ENCODE measurements around the gene EGLN1. TPM values are rescaled to one million over a fixed set of nuclear protein-coding genes. Genes with fewer than 3 reads are reported as not detected.

Gene EGLN1
- polyA plus RNA-seq, 2 of the 4 experiments (the other 2 are of a cell fraction) = 57.7 to 156 TPM

DNA sequence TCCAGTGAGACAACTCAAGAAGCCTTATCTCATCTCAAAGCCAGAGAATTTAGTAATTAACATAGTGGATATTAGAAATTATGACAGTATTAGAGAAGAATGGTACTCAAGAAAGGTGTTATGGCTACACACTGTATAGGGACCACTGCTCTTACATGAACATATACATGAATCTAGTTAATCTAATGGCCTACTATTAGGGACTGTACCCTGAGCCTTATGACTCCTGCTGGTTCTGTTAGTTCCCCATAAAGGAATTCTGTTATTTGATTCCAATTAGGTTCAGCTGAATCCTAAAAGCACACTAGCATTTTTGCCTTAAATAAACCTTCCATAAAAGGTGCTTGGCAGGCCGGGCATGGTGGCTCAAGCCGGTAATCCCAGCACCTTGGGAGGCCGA, 39.7 kb downstream of the EGLN1 start:
- ATAC-seq (no peak), FAIRE-seq (no peak), DNase-seq (ENCODE audit: low read depth in 1 of 2, low spot score in 1 of 2) (no peak)
- Histone ChIP-seq H3K9me3 (no peaks in the 10 kb centered on the region), H3K27ac (no peak overlapping the region), H3K4me3 (no peak overlapping the region), H3K4me1 (peaks cover 86% of the 10 kb centered on the region), H3K4me2 (peak overlapping the region; percentile 4; the same call in 2 of the 3 replicates)
- ChIA-PET CTCF (interaction anchor here (0.9 to 2.6 kb wide), 3 partner anchors 13 to 25 kb away, joined by 3 to 8 read pairs (median 8); no protein-coding TSS in a partner anchor), POLR2A (interaction anchor here (1.5 kb wide), 1 partner anchor 13 kb away, joined by 3 read pairs; no protein-coding TSS in a partner anchor)
- 96% methylated on average over 3 of the region's 3 CpGs for whole genome bisulfite sequencing (ENCODE audit: missing lambda C conversion rate)
- TF ChIP-seq, protein P1, sequence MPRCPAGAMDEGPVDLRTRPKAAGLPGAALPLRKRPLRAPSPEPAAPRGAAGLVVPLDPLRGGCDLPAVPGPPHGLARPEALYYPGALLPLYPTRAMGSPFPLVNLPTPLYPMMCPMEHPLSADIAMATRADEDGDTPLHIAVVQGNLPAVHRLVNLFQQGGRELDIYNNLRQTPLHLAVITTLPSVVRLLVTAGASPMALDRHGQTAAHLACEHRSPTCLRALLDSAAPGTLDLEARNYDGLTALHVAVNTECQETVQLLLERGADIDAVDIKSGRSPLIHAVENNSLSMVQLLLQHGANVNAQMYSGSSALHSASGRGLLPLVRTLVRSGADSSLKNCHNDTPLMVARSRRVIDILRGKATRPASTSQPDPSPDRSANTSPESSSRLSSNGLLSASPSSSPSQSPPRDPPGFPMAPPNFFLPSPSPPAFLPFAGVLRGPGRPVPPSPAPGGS (IDR thresholded peaks at IDR 0.05) = no peak
- TF ChIP-seq FOSL2 (IDR thresholded peaks at IDR 0.05) = no peak
- no peak for TF ChIP-seq FOSL2 (CRISPR knock-in tag; IDR thresholded peaks at IDR 0.05)
- TF ChIP-seq RAD21 (conservative IDR thresholded peaks at IDR 0.05 in 1 of 2, IDR thresholded peaks at IDR 0.05 in 1 of 2) = no peak
- no peak for TF ChIP-seq MYC (IDR thresholded peaks at IDR 0.05; ENCODE audit: borderline replicate concordance, low read length)
- TF ChIP-seq CBX2 (IDR thresholded peaks at IDR 0.05; ENCODE audit: borderline replicate concordance, low read depth) = no peak
- TF ChIP-seq NR3C1 (IDR thresholded peaks at IDR 0.05) = no peak

DNA sequence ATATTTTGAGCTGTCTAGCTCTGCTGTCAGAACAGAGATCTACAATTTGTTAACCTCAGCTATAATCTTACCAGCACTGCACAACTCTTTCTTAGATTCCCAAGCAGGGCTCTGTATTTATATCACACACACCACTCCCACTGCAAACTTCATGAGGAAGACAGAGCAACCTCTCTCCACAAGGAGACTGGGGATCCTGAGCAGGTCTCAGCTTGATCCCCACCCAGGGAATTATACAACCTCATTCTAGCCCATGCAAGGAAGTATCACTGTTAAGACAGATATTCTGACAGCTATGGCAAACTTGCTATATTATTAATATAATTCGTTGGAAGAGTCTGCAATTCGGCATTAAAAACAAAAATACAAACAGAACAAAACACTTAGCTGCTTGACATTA, 40.4 kb downstream of the EGLN1 start:
- Histone ChIP-seq H3K4me2 (peak overlapping the region; percentile 4; the same call in 1 of the 3 replicates), H3K4me1 (peaks cover 89% of the 10 kb centered on the region)
- CTCF ChIA-PET = interaction anchor here (0.9 to 2.6 kb wide), 3 partner anchors 13 to 24 kb away, joined by 3 to 8 read pairs (median 8); no protein-coding TSS in a partner anchor

DNA sequence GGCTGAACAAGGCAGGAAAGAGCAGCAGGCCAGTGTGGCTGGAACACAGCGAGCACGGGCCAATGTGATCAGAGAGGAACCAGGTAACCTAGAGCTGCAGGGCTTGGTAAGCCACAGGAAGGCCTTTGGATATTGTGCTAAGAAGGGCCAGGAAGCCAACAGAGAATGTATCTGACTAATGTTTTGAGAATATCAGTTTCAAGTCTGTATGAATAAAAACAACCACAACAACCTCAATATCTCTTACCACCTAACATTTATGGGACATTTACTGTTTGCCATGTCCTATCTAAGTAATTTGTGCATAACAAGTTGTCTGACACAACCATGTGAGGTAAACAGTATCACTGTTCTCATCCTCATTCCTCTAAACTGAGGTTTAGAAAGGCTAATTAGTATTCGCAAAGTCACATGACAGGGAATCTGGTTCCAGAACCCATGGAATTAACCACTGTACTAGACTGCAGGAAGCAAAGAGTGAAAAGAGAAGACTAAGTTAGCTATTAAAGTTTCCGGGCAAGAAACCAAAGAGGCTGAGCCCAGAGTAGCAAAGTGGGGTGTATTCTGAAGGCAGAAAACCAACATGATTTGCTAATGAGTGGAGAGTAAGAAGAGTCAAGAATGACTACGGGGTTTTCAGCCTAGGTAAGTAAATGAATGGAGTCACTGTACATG, 45.1 kb downstream of the EGLN1 start:
- CTCF ChIA-PET = interaction anchor here (1.6 to 2.2 kb wide), 2 partner anchors 14 to 17 kb away, joined by 5 to 6 read pairs; no protein-coding TSS in a partner anchor
- Histone ChIP-seq H3K4me1 (peaks cover 71% of the 10 kb centered on the region), H3K4me2 (peak overlapping the region; percentile 73), H3K4me3 (no peak overlapping the region), H3K9me3 (no peaks in the 10 kb centered on the region), H3K27ac (peak overlapping the region; percentile 44 to 71; a peak in 5 of 6 replicates)
- DNase-seq (ENCODE audit: low read depth in 1 of 2, low spot score in 1 of 2) (no peak), FAIRE-seq (no peak), ATAC-seq (peak; percentile 28 to 51; a peak in 3 of 6 replicates)
- TF ChIP-seq NPAS2 (CRISPR knock-in tag; IDR thresholded peaks at IDR 0.05; ENCODE audit: borderline replicate concordance) = no peak
- TF ChIP-seq, protein P2, sequence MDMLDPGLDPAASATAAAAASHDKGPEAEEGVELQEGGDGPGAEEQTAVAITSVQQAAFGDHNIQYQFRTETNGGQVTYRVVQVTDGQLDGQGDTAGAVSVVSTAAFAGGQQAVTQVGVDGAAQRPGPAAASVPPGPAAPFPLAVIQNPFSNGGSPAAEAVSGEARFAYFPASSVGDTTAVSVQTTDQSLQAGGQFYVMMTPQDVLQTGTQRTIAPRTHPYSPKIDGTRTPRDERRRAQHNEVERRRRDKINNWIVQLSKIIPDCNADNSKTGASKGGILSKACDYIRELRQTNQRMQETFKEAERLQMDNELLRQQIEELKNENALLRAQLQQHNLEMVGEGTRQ (IDR thresholded peaks at IDR 0.05) = peak; percentile 17; the same call in 1 of the 2 replicates
- POLR2A ChIA-PET = interaction anchor here (1.4 kb wide), 1 partner anchor 39 kb away, joined by 3 read pairs; the partner anchor contains the start of genes EXOC8 and SPRTN
- WGBS (ENCODE audit: missing lambda C conversion rate) = 69% methylated on average over 5 of the region's 5 CpGs

More for the DNA sequence above, 40.4 kb downstream of the EGLN1 start:
- POLR2A ChIA-PET = no interaction called here
- FAIRE-seq (no peak), ATAC-seq (peak in 1 of 2 experiments; percentile 11; a peak in 1 of 6 replicates), DNase-seq (ENCODE audit: low read depth in 1 of 2, low spot score in 1 of 2) (no peak)
- TF ChIP-seq FOSL2 (IDR thresholded peaks at IDR 0.05) (no peak), FOSL2 (CRISPR knock-in tag; IDR thresholded peaks at IDR 0.05) (no peak)
- no peak overlapping the region for H3K4me3 ChIP-seq
- H3K9me3 ChIP-seq = no peaks in the 10 kb centered on the region
- WGBS (ENCODE audit: missing lambda C conversion rate) = 60% methylated on average over 2 of the region's 2 CpGs
- peak overlapping the region in 1 of 2 experiments; percentile 29; a peak in 1 of 6 replicates for H3K27ac ChIP-seq

DNA sequence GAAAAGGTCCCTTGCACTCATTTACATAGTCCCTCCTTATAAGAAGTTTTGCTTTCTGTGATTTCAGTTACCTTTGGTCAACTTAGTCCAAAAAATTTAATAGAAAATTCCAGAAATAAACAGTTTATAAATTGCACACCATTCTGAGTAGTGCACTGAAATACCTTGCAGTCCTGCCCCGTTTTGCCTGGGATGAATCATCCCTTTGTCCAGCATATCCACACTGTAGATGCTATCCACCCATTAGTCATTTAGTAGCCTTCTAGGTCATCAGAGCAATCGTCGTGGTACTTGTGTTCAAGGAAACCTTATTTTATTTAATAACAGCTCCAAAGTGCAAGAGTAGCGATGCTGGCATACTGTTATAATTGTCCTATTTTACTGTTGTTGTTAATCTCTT, 46.0 kb downstream of the EGLN1 start:
- CTCF ChIA-PET = interaction anchor here (1.0 to 2.2 kb wide), 3 partner anchors 13 to 16 kb away, joined by 3 to 6 read pairs (median 5); no protein-coding TSS in a partner anchor
- POLR2A ChIA-PET = interaction anchor here (1.4 kb wide), 1 partner anchor 38 kb away, joined by 3 read pairs; the partner anchor contains the start of genes EXOC8 and SPRTN
- Histone ChIP-seq H3K4me1 (peaks cover 62% of the 10 kb centered on the region), H3K27ac (0 out of 6 replicates have a peak overlapping the region, but pooled peaks of 1 of the 2 experiments have one; percentile 5), H3K4me3 (no peak overlapping the region), H3K9me3 (no peaks in the 10 kb centered on the region), H3K4me2 (peak overlapping the region; percentile 73)
- FAIRE-seq (no peak), DNase-seq (ENCODE audit: low read depth in 1 of 2, low spot score in 1 of 2) (peak in 1 of 2 experiments; percentile 46), ATAC-seq (peak; percentile 78 to 84; a peak in 5 of 6 replicates)
- no peak for TF ChIP-seq MAFK (IDR thresholded peaks at IDR 0.05; ENCODE audit: partially characterized antibody)
- TF ChIP-seq, protein P3, sequence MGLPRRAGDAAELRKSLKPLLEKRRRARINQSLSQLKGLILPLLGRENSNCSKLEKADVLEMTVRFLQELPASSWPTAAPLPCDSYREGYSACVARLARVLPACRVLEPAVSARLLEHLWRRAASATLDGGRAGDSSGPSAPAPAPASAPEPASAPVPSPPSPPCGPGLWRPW (IDR thresholded peaks at IDR 0.05) = no peak
- TF ChIP-seq CBX8 (IDR thresholded peaks at IDR 0.05) = no peak
- no peak for TF ChIP-seq FOSL2 (IDR thresholded peaks at IDR 0.05)
- TF ChIP-seq FOSL2 (CRISPR knock-in tag; IDR thresholded peaks at IDR 0.05) = peak; percentile 55; the same call in 1 of the 2 replicates
- TF ChIP-seq, protein P1 (IDR thresholded peaks at IDR 0.05) = no peak
- no peak for TF ChIP-seq POLR2AphosphoS2 (conservative IDR thresholded peaks at IDR 0.05; ENCODE audit: low read length)
- TF ChIP-seq NFE2L2 (conservative IDR thresholded peaks at IDR 0.05; ENCODE audit: low read length) = no peak
- TF ChIP-seq, protein P4, sequence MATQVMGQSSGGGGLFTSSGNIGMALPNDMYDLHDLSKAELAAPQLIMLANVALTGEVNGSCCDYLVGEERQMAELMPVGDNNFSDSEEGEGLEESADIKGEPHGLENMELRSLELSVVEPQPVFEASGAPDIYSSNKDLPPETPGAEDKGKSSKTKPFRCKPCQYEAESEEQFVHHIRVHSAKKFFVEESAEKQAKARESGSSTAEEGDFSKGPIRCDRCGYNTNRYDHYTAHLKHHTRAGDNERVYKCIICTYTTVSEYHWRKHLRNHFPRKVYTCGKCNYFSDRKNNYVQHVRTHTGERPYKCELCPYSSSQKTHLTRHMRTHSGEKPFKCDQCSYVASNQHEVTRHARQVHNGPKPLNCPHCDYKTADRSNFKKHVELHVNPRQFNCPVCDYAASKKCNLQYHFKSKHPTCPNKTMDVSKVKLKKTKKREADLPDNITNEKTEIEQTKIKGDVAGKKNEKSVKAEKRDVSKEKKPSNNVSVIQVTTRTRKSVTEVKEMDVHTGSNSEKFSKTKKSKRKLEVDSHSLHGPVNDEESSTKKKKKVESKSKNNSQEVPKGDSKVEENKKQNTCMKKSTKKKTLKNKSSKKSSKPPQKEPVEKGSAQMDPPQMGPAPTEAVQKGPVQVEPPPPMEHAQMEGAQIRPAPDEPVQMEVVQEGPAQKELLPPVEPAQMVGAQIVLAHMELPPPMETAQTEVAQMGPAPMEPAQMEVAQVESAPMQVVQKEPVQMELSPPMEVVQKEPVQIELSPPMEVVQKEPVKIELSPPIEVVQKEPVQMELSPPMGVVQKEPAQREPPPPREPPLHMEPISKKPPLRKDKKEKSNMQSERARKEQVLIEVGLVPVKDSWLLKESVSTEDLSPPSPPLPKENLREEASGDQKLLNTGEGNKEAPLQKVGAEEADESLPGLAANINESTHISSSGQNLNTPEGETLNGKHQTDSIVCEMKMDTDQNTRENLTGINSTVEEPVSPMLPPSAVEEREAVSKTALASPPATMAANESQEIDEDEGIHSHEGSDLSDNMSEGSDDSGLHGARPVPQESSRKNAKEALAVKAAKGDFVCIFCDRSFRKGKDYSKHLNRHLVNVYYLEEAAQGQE (IDR thresholded peaks at IDR 0.05) = no peak
- 29% methylated on average over 4 of the region's 4 CpGs for whole genome bisulfite sequencing (ENCODE audit: missing lambda C conversion rate)

Data from A549 (cell line).